Uterus (tissue), 2 donors: ENCODE data around the gene PSMB2.

ENCODE experiments used
- CTCF ChIP-seq, 4 experiments: fragments of 200-600 bp in 2 of 4; fragments of 450-650 bp in 2 of 4; sonication (generic) in 2 of 4; IDR thresholded peaks; one replicate each; pipeline ENCODE4 v1.5.1; 2016 to 2019; ENCODE audit warnings: antibody characterized with exemption in 4 of 4, mild to moderate bottlenecking in 2 of 4, moderate library complexity in 1 of 4
- POLR2A ChIP-seq, 2 donors: fragments of 450-650 bp; IDR thresholded peaks; one replicate each; pipeline ENCODE4 v1.6.1; 2016; ENCODE audit warnings: antibody characterized with exemption in 2 of 2, mild to moderate bottlenecking in 1 of 2, moderate library complexity in 1 of 2

GRCh38 chr1:35565742-35566133 lies 75.6 kb downstream of the PSMB2 start:
- no peak for TF ChIP-seq CTCF (IDR thresholded peaks at IDR 0.05)
- no peak for TF ChIP-seq POLR2A (IDR thresholded peaks at IDR 0.05)
